Choroid plexus epithelial cell (primary cell): Measurements from ENCODE around the gene TGFB1.

ENCODE experiments used
- DNase-seq: peaks from one replicate; pipeline ENCODE4 v3.0.0-alpha.2; 2010; ENCODE audit warnings: low read depth
- H3K4me3 ChIP-seq: 2 replicates; pipeline ENCODE4 v1.5.1; 2011; ENCODE audit warnings: low read depth, mild to moderate bottlenecking, control low read depth, low read length, moderate library complexity
- TF ChIP-seq, protein P1 (sequence below): conservative IDR thresholded peaks from 2 replicates; pipeline ENCODE4 v1.5.1; 2011; ENCODE audit warnings: low read depth, mild to moderate bottlenecking, control low read depth, inconsistent platforms, low read length, moderate library complexity

TGFB1 gene

DNA sequence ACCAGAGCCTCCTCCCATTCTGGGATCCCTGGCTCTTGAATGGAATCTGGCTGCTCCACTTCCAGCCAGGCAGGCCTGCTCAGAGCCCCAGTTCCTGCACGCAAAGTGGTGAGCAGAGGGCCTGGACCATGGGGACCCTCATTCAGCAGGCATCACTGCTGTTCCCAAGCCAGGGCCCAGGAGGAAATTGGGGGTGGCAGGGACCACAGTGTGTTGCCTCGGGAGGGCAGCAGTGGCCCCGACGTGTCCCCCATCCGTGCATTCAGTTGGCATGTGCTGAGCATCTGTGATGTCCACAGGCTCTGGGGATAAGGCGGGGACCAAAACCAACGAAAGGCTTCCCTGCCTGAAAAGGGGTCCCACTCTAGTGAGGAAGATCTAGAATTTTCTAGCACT is 32.5 kb downstream of the TGFB1 start:
- no peak overlapping the region for H3K4me3 ChIP-seq
- DNase-seq, result no peak
- TF ChIP-seq, protein P1, sequence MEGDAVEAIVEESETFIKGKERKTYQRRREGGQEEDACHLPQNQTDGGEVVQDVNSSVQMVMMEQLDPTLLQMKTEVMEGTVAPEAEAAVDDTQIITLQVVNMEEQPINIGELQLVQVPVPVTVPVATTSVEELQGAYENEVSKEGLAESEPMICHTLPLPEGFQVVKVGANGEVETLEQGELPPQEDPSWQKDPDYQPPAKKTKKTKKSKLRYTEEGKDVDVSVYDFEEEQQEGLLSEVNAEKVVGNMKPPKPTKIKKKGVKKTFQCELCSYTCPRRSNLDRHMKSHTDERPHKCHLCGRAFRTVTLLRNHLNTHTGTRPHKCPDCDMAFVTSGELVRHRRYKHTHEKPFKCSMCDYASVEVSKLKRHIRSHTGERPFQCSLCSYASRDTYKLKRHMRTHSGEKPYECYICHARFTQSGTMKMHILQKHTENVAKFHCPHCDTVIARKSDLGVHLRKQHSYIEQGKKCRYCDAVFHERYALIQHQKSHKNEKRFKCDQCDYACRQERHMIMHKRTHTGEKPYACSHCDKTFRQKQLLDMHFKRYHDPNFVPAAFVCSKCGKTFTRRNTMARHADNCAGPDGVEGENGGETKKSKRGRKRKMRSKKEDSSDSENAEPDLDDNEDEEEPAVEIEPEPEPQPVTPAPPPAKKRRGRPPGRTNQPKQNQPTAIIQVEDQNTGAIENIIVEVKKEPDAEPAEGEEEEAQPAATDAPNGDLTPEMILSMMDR, result no peak

DNA sequence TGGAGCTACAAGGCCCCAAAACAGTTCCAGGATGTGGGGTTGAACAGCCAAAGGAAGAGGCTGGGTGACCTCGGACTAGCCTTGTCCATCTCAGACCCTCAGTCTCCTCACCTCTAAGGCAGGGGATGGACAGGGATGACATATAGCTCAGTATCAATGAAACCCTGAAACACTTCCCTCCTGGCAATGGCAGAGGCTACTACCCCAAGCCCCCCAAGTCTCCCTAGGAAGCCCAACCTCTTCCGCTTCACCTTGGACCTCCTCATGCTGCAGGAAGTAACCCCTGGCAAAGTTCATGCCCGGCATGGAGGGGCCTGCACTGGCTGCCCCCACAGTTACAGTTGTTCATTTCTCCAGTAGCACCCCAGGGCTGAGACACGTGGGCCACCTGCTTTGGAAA is 33.2 kb downstream of the TGFB1 start:
- TF ChIP-seq, protein P1, result no peak

DNA sequence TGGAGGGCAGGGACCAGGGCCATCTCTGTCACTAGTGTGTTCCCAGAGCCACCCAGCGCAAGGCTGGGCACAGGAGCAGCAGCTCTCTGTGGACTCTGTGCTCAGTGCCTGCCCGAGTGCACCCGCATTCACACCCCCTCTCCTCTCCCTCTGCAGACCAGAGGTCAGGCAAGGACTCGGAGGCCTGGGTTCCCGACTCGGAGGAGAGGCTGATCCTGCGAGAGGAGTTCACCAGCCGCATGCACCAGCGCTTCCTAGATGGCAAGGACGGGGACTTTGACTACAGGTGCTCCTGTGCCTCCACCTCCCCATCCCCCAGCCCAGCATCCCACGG is 33.6 kb downstream of the TGFB1 start:
- TF ChIP-seq, protein P1, result no peak
- no peak overlapping the region for H3K4me3 ChIP-seq
- no peak for DNase-seq

More for the DNA sequence above, 33.2 kb downstream of the TGFB1 start:
- H3K4me3 ChIP-seq, result no peak overlapping the region
- DNase-seq, result no peak

DNA sequence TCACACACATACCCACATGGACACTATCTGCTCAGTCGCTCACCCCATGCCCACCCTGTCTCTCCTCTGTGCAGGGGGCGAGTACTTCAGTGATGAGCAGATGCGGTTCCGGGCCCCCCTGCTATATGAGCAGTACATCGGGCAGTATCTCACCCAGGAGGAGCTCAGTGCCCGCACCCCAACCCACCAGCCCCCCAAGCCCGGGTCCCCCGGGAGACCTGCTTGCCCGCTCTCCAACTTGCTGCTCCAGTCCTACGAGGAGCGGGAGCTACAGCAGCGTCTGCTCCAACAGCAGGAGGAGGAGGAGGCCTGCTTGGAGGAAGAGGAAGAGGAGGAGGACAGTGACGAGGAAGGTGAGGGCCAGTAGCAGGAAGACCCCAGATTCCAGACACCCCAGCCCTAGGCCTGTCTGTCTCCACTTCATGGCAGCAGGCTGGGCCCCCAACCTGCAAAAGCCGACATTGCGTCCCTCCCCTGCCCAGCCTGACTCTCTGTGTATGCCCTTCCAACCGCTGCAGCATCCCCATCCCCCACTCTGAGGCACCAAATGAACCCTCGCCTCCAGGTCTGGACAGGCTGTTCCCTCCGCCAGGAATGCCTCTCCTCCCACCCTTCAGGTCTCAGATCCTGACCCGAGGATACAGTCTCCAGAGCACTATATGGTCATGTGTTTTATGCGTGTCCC is 34.1 kb downstream of the TGFB1 start:
- DNase-seq, result no peak
- TF ChIP-seq, protein P1, result no peak
- H3K4me3 ChIP-seq, result no peak overlapping the region

DNA sequence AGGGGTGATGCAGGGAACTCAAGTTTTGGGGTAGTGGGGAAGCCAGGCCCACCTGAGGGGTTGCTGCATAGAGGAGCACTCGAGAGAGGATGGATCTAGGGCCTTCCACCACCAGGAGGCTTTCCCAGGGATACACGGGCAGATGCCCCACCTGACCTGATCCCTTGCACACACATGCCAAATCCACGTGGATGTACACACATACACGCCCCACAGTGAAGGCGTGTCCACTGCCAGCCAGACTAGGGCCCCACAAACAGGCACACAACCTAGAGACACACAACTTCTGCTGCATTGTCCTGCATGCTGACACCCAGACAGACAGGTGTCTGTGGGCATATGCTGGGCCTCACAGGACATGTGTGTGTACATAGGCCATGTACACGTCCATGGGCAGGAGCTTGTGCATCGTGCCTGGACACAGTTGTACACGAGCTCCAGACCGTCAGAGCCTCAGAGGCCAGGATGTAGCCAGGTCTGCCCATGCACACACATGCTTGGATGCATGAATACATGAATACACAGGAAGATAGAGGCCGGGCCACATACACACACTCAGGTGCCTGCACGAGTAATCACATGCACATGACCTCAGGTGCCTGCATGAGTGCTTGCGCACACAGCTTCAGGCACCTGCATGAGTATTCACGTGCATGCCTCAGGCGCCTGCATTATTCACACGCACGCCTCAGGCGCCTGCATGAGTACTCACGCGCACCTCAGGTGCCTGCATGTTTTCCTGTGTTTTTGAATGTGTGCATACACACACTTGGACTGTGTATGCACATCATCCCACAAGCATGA is 34.8 kb downstream of the TGFB1 start:
- H3K4me3 ChIP-seq, result no peak overlapping the region
- DNase-seq, result no peak
- TF ChIP-seq, protein P1, result no peak

DNA sequence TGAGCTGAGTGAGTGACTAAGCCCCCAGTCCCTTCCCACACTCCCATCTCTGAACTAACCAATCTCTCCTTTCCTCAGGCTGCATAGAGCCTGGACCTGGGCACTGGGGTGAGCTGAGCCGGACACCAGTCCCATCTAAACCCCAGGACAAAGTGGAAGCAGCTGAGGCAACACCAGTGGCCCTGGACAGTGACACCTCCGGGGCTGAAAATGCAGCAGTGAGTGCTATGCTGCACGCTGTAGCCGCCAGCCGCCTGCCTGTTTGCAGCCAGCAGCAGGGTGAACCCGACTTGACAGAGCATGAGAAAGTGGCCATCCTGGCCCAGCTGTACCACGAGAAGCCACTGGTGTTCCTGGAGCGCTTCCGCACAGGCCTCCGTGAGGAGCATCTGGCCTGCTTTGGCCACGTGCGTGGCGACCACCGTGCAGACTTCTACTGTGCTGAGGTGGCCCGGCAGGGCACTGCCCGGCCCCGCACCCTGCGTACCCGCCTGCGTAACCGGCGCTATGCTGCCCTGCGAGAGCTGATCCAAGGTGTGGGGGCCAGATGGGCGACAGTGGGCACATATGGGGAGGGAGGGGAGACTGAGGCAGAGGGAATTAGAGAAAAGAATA is 37.3 kb downstream of the TGFB1 start:
- no peak overlapping the region for H3K4me3 ChIP-seq
- TF ChIP-seq, protein P1, result no peak
- DNase-seq, result no peak
